GM12874 (cell line): ENCODE results near the gene MAPK14.

Experiments
- TF ChIP-seq, protein P1 (sequence below): IDR thresholded peaks from 2 replicates; pipeline ENCODE4 v1.5.1; 2011; ENCODE audit warnings: low read depth, mild to moderate bottlenecking, control low read depth, low read length, moderate library complexity; ENCODE audit not compliant: insufficient read depth

MAPK14 gene

DNA sequence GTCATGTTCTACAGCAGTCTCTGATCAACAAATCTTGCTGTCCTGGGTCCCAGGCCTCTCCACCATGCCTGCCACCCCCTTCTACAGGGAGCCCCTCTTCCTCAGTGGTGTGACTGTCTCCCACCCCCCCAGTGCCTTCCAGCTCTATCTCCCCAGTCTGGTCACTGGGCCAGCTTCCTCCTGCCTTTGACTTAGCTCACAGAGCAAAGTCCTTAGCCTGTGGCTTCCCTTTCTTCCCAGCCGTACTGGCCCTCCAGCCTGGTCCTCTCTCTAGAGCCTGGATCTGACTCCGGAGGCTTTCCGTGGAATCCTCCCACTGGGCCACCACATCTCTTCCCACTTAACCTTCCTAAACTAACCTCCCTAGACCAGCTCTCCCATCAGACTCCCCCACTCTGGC, 119.7 kb downstream of the MAPK14 start:
- TF ChIP-seq, protein P1, sequence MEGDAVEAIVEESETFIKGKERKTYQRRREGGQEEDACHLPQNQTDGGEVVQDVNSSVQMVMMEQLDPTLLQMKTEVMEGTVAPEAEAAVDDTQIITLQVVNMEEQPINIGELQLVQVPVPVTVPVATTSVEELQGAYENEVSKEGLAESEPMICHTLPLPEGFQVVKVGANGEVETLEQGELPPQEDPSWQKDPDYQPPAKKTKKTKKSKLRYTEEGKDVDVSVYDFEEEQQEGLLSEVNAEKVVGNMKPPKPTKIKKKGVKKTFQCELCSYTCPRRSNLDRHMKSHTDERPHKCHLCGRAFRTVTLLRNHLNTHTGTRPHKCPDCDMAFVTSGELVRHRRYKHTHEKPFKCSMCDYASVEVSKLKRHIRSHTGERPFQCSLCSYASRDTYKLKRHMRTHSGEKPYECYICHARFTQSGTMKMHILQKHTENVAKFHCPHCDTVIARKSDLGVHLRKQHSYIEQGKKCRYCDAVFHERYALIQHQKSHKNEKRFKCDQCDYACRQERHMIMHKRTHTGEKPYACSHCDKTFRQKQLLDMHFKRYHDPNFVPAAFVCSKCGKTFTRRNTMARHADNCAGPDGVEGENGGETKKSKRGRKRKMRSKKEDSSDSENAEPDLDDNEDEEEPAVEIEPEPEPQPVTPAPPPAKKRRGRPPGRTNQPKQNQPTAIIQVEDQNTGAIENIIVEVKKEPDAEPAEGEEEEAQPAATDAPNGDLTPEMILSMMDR, result no peak

DNA sequence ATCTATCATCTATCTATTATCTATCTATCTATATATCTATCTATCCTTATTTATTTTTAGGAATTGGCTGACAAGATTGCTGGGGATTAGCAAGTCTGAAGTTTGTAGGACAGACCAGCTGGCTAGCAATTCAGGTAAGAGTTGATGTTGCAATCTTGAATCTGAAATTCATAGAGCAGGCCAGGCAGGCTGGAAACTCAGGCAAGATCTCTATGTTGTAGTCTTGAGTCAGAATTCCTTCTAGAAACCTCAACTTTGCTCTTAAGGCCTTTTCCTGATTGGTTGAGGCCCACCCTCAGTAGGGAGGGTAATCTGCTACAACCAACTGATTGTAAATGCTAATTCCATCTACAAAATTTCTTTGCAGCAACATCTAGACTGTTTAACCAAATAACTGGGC, 121.9 kb downstream of the MAPK14 start:
- TF ChIP-seq, protein P1, result no peak

DNA sequence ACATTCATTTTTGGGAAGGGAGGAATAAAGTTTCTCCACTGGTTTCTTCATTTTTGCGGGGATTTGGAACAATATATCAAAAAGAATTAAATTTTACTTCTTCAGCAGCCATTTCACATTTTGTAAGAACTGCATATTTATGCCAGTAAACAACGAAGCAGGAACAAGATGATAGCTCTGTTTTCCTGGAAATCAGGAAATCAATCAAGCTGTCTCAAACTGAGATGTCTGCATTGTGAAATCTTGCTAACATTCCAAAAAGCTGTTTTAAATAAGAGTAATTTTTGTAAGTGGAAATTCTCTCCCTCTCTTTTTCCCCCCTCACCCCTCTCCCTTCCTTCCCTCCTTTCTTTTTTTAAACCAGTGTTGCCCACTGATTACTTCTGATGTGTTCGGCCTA, 122.7 kb downstream of the MAPK14 start:
- TF ChIP-seq, protein P1, result no peak

DNA sequence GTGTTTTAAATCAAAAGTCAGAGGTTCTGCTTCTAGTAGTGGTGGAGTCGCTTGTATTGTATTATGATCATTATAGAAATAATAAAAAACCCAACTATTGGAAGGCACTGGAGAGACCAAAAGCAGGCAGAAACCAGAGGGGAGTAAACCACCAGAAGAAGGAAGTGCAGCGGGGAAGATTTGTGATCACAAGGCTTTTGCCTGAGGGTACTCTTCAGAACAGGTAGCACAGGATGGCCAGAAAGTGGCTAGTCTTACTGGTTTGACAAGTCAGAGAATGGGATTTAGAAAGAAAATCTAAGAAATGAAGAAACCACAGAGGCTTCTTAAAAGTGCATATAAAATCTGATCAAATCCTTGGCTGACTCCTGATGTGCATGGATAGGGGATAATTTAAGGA, 126.7 kb downstream of the MAPK14 start:
- TF ChIP-seq, protein P1, result no peak

DNA sequence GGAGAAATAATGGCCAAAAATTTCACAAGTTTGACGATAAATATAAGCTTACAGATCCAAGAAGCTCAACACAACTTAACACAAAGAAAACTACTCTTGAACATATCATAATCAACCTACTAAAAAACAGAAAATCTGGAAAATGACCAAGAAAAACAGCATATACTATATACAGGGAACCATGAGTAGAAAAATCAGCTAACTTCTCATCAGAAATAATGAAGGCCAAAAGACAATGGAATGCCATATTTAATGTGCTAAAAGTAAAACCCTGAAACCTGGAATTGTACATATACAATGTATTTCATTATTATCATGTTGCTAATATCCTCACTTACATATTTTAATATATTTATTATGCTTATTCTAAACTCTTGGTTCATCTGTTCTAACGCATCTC, 128.1 kb downstream of the MAPK14 start:
- TF ChIP-seq, protein P1, result no peak

DNA sequence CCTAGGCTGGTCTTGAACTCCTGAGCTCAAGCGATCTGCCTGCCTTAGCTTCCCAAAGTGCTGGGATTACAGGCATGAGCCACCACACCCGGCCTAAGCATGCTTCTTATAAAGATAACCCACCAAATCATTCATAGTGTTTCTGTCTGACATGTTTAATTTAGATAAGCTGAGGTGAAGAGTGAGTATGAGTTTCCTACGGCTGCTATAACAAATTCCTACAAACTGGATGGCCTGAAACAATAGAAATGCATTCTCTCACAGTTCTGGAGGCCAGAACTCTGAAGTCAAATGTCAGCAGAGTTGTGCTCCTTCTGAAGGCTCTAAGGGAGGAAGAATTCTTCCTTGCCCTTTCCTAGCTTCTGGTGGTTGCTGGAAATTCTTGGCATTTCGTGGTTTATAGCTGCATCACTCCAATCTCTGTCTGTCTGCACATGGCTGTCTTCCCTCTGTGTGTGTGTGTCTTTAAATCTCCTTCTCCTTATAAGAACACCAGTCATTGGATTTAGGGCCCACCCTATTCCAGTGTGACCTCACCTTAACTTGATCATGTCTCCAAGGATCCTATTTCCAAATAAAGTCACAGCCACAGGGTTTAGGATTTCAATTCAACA, 132.6 kb downstream of the MAPK14 start:
- TF ChIP-seq, protein P1, result no peak
